Inflammatory macrophage treated with lipopolysaccharide for 4 hours (primary cell): Measurements from ENCODE around the gene UCP2.

Experiments
- DNase-seq: peaks from one replicate; pipeline ENCODE4 v3.0.0-alpha.2; 2020

UCP2 gene

DNA sequence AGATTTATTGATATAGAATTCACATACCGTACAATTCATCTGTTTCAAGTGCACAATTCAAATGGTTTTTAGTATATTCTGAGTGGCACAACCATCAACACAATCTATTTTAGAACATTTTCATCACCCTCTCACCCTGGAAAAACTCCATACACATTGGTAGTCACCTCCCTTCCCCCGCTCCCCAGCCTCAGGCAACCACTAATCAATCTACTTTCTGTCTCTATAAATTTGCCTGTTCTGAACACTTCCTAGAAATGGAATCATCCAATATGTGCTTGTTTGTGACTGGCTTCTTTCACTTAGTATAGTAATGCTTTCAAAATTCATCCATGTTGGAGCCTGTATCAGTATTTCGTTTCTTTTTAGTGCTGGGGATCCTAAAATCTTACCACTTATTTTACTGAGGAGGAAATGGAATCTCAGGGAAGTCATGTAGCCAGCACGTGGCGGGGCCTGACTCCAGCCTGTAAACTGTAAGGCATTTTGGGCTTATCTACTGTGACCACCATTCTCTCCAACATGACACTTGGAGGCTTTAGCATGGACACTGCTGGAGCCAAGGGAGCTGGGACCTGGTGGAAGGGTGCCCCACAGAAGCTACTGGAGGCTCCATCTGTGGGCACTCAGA lies 27.1 kb upstream of the UCP2 start:
- no peak for DNase-seq

DNA sequence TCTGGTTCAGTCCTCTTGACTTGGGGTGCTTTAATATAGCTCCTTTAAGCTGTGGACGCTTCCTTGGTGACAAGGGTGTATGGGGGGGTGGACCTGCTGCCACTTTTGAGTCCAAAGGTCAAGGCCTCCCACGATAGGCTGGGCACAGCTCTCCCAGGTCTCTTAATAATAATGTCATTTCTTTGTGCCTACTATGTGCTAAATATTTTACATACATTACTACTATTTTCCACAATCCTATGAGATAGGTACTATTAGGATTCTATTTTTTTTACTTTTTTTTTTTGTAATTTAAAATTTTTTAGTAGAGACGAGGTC lies 26.5 kb upstream of the UCP2 start:
- no peak for DNase-seq

DNA sequence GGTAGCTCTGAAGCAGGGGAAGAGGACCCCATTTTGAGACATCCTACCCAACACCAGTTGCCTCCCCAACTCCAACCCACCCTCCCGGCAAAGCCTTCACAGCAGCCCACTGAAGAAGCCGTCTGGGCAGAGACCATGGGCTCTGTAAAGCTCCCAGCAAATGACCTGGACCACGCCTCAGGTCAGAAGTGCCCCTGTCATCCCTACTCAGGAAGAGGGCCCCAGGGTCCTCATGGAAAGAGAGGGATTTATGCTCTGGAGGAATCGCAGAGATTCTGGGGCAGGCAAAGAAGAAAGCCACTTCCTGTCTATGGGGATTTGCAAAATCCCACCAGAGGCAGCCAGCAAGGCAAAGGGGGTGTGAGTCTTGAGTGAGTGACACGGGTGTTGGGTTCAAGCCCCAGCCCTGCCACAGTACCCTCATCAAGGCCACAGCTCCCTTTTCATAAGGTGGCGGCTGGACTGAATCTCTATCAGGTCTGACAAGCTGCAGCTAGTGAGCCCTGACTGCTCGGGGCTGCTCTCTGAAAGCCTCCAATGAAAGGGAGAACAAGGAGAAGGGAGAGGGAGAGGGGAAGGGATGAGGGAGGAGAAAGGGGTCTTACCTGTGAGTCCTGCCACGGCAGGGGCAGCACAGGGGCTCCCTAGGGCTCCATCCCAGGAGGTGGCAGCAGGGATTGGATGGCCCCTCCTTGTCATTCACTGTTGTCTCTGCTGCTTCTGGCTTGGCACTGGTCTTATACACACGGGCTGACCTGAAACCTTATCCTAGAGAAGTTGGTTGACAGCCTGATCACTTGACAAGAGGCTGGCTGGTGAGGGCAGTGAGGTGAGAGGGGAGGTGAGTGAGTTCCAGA lies 26.0 kb upstream of the UCP2 start, which contains the start of gene UCP3:
Gene UCP3 (minus strand): TSS at position 713 of the 857 bp plus-strand sequence. CDS start 2,043 bp downstream, outside the sequence.
- DNase-seq, result no peak

DNA sequence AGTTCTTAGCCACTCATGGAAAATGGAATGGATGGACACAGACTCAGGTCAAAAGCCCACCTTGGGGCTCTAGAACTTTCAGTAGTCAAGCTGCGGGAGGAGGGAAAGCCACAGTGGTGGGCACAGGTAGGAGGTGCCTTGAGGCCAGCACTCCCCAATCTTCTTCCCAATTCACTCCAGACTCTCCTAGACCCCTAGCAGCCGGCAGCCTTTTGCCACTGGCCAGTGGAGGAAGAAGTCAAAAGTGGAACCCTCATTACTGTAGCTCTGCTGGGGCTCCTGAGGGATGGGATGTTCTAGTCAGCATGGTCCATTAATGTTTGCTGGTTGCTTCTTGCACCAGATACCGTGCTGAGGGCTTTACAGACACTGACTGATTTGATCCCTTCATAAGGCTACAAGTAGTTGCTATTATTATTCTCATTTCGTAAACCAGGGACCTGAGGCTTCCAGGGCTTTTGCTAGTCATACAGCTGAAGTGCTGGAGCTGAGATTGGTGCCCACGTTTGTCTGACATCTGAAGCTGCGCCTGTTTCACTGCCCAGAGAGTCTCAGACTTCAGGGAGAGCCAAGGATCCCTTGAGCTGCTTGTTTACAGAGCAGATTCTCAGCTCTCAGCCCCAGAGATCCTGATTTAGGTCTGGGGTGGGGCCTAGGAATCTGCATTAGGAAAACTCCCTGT lies 25.2 kb upstream of the UCP2 start:
- no peak for DNase-seq

GRCh38 chr11:74006743-74007304 lies 24.2 kb upstream of the UCP2 start:
- DNase-seq, result no peak

GRCh38 chr11:74005721-74006517 lies 23.3 kb upstream of the UCP2 start:
- no peak for DNase-seq

GRCh38 chr11:74004759-74005615 lies 22.3 kb upstream of the UCP2 start:
- DNase-seq, result no peak

DNA sequence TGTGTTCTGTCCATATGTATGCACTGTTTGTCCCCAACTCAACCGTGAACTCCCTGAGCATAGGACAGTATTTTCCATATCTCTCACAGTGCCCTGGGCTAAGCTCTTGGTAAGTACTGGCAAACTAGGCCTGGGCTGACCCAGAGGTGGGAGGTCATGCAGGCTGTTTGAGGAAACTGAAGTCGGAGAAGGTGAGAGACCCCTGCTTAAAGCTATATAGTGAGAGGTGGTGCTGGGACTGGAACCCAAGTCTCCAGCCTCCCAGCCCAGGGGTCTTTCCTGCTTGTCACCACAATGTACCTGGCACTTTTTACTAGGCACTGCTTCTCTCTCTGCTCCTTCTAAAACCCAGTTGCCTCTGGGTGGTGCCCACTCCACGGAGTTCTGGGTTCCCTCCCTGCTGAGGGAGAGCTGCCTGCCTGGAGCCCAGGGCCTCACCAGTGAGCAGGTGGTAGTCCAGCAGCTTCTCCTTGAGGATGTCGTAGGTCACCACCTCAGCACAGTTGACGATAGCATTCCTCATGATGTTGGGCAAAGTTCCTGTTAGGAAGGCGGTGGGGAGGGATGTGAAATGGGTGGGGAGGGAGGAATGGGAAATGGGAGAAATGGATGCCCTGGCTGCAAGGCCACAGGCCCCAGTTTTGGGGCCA lies 21.5 kb upstream of the UCP2 start:
- no peak for DNase-seq

- no peak for DNase-seq
Measured at GRCh38 chr11:74002832-74003231, 20.2 kb upstream of the UCP2 start.

- no peak for DNase-seq
Measured at GRCh38 chr11:74001822-74002286, 19.2 kb upstream of the UCP2 start.

- DNase-seq, result no peak
Measured at GRCh38 chr11:74000307-74001133, 17.9 kb upstream of the UCP2 start.

GRCh38 chr11:73999581-74000306 lies 17.1 kb upstream of the UCP2 start:
- DNase-seq, result no peak

DNA sequence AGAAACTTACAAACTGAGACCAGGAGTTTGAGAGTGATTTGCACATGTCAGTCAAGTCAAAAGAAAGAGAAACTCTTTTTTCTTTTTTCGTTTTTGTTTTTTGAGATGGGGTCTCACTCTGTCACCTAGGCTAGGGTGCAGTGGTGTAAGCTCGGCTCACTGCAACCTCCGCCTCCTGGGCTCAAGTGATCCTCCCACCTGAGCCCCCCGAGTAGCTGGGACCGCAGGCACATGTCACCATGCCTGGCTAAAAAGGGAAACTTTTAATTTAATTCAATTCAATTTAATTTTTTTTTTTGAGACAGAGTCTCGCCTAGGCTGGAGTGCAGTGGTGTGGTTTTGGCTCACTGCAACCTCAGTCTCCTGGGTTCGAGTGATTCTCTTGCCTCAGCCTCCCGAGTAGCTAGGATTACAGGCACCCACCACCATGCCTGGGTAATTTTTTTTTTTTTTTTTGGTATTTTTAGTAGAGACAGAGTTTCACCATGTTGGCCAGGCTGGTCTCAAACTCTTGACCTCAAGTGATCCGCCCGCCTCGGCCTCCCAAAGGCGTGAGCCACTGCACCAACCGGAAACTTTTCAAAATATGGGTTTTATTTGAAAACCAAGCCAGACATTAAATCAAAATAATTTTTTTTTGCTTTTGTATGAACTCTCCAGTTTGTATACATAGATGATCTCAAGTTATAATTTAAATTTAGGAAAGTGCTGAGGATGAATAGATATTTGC lies 16.4 kb upstream of the UCP2 start:
- no peak for DNase-seq

GRCh38 chr11:73997120-73997770 lies 14.6 kb upstream of the UCP2 start:
- DNase-seq, result no peak

DNA sequence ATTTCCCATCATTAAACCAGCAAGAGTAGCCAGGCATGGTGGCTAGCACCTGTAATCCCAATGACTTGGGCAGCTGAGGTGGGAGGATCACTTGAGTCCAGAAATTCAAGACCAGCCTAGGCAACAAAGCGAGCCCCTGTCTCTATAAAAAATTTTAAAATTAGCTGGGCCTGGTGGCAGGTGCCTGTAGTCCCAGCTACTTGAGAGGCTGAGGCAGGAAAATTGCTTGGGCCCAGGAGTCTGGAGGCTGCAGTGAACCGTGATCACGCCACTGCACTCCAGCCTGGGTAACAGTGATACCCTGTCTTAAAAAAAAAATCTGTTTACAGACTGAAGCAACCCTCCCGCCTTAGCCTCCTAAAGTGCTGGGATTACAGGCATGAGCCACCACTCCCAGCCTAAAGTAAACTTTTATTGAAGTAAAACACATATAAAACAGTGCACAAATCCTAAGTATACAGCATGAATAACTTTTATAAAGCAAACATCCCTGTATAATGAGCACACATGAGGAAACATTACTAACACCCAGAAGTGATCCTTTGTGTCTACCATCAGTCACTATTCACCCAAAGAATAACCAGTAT lies 13.6 kb upstream of the UCP2 start:
- DNase-seq, result no peak

DNA sequence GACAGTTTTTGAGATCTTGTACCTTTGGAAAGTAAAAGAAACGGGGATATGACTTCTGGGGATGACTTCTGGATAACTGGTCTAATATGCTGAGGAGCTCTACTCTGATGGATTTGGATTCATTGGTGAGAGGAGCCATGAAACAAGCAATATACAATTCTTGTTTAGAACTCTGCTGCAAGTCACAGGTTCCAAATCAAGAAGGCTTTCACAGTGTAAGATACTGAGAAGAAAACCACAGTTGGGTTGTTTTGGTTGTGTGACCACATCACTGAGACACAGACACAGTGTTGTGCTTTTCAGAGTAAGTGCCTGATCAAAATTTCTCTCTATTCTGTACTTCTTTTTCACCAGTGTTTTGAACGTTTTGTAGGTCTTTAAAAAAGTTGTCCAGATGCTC lies 13.1 kb upstream of the UCP2 start:
- DNase-seq, result no peak

GRCh38 chr11:73995247-73995646 lies 12.6 kb upstream of the UCP2 start:
- DNase-seq, result peak; percentile 85
